ENCODE data around the gene ROR2. TPM values are rescaled to one million over a fixed set of nuclear protein-coding genes. Genes with fewer than 3 reads are reported as not detected.

The ROR2 gene
- total RNA-seq, 1 donor: 3.0 TPM

DNA sequence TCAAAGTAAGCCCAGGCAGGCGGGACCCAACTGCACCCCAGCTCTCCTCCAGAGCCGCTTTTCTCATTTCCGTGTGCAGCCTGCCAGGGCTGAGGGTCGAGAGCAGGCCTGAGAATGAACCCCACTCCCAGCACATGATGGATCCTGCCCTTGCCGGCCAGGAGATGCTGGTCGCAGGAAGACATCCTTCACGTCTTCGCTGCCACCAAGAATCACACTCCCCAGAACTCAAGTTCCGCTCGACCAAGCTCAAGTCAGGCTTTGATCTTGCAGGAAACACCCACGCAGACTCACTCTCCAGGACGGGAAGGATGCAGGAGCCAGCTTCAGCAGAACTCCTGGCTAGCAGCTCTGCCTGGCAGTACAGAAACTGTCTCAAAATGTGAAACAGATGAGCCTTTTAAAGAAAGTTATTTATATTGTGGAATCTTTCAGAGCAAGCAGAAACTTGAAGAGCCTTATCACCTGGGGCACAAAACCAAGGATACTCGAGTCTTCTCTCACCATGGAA lies 102.4 kb downstream of the ROR2 start:
- peak; percentile 45 for DNase-seq (ENCODE audit: low read depth)
- TF ChIP-seq, protein P1, sequence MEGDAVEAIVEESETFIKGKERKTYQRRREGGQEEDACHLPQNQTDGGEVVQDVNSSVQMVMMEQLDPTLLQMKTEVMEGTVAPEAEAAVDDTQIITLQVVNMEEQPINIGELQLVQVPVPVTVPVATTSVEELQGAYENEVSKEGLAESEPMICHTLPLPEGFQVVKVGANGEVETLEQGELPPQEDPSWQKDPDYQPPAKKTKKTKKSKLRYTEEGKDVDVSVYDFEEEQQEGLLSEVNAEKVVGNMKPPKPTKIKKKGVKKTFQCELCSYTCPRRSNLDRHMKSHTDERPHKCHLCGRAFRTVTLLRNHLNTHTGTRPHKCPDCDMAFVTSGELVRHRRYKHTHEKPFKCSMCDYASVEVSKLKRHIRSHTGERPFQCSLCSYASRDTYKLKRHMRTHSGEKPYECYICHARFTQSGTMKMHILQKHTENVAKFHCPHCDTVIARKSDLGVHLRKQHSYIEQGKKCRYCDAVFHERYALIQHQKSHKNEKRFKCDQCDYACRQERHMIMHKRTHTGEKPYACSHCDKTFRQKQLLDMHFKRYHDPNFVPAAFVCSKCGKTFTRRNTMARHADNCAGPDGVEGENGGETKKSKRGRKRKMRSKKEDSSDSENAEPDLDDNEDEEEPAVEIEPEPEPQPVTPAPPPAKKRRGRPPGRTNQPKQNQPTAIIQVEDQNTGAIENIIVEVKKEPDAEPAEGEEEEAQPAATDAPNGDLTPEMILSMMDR (IDR thresholded peaks at IDR 0.05; ENCODE audit: insufficient read depth, low read depth, low read length): no peak
- no peak overlapping the region for H3K4me3 ChIP-seq (ENCODE audit: low read depth, low read length)

DNA sequence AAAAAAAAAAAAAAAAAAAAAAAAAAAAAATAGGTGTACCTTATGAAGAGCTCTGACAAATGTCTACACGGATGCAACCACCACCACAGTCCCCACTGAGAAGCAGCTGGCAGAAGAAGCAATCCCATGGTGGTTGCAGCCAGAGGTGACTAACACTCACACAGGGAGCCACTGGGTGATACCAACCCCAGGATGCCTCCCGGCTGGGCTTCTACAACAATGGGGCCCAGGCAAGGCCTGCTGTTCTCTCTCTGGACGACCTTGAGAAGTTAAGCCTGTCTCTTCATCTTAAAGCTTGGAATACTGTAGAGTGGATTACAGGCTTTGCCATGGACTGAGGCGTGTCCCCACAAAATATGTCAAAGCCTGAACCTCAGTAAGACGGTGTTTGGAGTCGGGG lies 104.1 kb downstream of the ROR2 start:
- no peak overlapping the region for H3K4me3 ChIP-seq (ENCODE audit: low read depth, low read length)
- TF ChIP-seq, protein P1 (IDR thresholded peaks at IDR 0.05; ENCODE audit: insufficient read depth, low read depth, low read length): no peak
- DNase-seq (ENCODE audit: low read depth): no peak

DNA sequence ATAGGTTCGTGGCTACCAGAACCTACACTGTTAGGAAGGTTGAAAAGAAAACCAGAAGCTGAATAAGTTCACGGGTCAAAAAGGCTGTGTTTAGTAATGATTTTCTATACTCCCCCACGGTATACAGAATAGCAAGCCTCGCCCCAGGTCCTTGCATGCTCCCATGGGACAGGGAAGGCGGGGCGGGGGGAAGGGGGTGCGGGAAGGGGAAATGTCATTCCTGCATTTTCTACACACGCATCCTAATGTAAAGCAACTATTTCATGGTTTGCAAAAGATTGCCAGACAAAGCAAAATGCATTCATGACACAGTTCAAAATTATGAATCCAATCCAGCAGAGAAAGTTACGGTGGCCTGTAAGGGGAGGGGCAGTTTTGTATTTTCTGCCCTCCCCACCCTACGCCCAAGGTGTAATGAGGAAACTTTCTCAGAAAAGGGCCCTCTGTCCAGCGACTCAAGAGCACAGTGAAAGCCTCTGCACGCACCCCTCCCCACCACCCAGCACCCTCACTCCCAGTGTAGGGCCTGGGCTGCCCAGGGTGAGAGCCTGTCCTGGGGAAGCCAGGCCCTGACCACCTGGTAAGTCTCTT lies 105.2 kb downstream of the ROR2 start:
- TF ChIP-seq, protein P1 (IDR thresholded peaks at IDR 0.05; ENCODE audit: insufficient read depth, low read depth, low read length): no peak
- DNase-seq (ENCODE audit: low read depth): no peak
- no peak overlapping the region for H3K4me3 ChIP-seq (ENCODE audit: low read depth, low read length)

DNA sequence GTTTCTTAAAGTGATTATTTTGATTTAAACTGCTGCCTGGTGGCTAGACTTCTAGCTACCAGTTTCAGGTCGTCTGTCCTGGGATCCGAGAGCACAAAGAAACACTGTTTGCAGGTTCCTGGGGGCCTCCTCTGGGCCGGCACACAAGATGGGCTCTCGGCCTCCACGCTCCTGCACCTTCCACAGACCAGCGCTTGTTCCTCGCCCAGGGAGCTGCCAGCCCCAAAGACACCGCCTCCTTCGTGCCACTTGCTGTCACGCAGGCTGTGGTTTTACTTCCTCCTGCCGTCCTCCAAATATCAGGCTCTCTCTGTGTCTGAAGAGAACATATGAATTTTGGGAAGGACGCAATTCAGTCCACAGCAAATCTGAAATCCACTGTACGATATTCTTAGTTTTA lies 105.8 kb downstream of the ROR2 start:
- TF ChIP-seq, protein P1 (IDR thresholded peaks at IDR 0.05; ENCODE audit: insufficient read depth, low read depth, low read length): no peak
- H3K4me3 ChIP-seq (ENCODE audit: low read depth, low read length): no peak overlapping the region
- DNase-seq (ENCODE audit: low read depth): no peak

DNA sequence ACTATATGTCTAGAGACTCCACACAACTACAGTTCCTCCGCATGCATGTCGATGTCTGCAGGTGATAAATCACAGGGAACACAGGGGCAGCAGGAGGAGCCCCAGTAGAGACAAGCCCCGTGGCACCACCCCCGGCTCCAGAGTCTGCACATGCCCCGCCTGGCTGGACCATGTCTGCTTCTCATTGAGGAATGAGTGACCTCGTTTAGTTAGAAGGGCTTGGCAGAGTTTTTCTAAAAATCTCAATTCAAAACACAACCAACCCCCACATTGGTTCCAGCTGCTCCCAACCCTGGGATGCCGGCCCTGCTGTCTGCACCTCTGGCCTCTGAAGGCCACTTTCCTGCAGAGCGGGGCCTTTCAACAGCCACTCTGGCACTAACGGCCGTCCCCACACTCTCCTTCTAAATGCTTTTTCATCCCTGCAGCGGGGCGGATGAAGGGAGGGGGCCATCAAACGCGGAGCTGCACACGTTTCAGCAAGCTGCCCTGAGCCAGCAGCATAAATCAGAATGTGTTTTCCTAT lies 106.3 kb downstream of the ROR2 start:
- DNase-seq (ENCODE audit: low read depth): peak; percentile 38
- TF ChIP-seq, protein P1 (IDR thresholded peaks at IDR 0.05; ENCODE audit: insufficient read depth, low read depth, low read length): no peak
- H3K4me3 ChIP-seq (ENCODE audit: low read depth, low read length): no peak overlapping the region

DNA sequence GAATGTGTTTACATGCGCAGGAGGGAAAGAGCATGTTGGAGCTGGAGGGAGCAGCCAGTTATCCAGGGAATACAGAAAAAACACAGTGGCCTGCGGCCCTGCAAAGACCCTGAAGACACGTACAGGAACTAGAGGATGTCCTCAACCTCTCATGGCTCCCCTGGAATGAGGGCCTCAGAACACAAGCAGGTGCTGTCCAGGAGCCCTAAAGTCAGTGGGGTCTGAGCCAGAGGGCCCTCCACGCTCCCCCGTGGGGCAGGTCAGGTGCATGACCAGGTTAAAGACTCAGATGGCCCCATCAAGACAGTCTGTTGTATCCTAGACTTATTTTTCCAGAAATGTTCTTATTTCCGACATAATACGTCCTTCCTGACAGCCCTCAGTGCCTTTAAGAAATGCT lies 106.9 kb downstream of the ROR2 start:
- no peak for DNase-seq (ENCODE audit: low read depth)
- H3K4me3 ChIP-seq (ENCODE audit: low read depth, low read length): no peak overlapping the region
- TF ChIP-seq, protein P1 (IDR thresholded peaks at IDR 0.05; ENCODE audit: insufficient read depth, low read depth, low read length): no peak

Measured in fibroblast of villous mesenchyme (primary cell).